Measurements from ENCODE around the gene C20orf202.
"Not testable (repeated sequence)": the region's sequence is repeated elsewhere in the genome, so short reads cannot be mapped to it uniquely, and the experiment has no call there.

C20orf202 gene

GRCh38 chr20:1215386-1216170 lies 12.3 kb downstream of the C20orf202 start:
- DNase-seq (ENCODE audit: extremely low read depth, insufficient read length), result no peak
- Histone ChIP-seq H3K27me3 (replicated peaks; ENCODE audit: control insufficient read depth, insufficient read depth, low read length) (no peaks in the 10 kb centered on the region), H3K4me3 (replicated peaks; ENCODE audit: low read depth, low read length) (no peak overlapping the region), H3K36me3 (ENCODE audit: control insufficient read depth, insufficient read depth, low read length) (no peaks in the 10 kb centered on the region)
- no peak for TF ChIP-seq CTCF (IDR thresholded peaks at IDR 0.05; ENCODE audit: insufficient read depth, low read length, poor library complexity, severe bottlenecking)

- not testable (repeated sequence) for H3K27me3 ChIP-seq (replicated peaks; ENCODE audit: control insufficient read depth, insufficient read depth, low read length); H3K4me3 ChIP-seq (replicated peaks; ENCODE audit: low read depth, low read length); H3K36me3 ChIP-seq (ENCODE audit: control insufficient read depth, insufficient read depth, low read length); DNase-seq (ENCODE audit: extremely low read depth, insufficient read length)
These were observed 13.5 kb downstream of the C20orf202 start for GRCh38 chr20:1216527-1217427.

- not testable (repeated sequence) for H3K36me3 ChIP-seq (ENCODE audit: control insufficient read depth, insufficient read depth, low read length); H3K4me3 ChIP-seq (replicated peaks; ENCODE audit: low read depth, low read length); H3K27me3 ChIP-seq (replicated peaks; ENCODE audit: control insufficient read depth, insufficient read depth, low read length); DNase-seq (ENCODE audit: extremely low read depth, insufficient read length)
These were observed 19.5 kb downstream of the C20orf202 start for GRCh38 chr20:1222750-1223149.

- H3K4me3 ChIP-seq (replicated peaks; ENCODE audit: low read depth, low read length), result no peak overlapping the region
- H3K27me3 ChIP-seq (replicated peaks; ENCODE audit: control insufficient read depth, insufficient read depth, low read length), result no peaks in the 10 kb centered on the region; the same call in 1 of the 2 replicates
- H3K36me3 ChIP-seq (ENCODE audit: control insufficient read depth, insufficient read depth, low read length), result no peaks in the 10 kb centered on the region
- TF ChIP-seq CTCF (IDR thresholded peaks at IDR 0.05; ENCODE audit: insufficient read depth, low read length, poor library complexity, severe bottlenecking), result no peak
- no peak for DNase-seq (ENCODE audit: extremely low read depth, insufficient read length)
These were observed 21.1 kb downstream of the C20orf202 start for GRCh38 chr20:1224205-1224890.

GRCh38 chr20:1225263-1225782 lies 22.1 kb downstream of the C20orf202 start:
- Histone ChIP-seq H3K27me3 (replicated peaks; ENCODE audit: control insufficient read depth, insufficient read depth, low read length) (no peaks in the 10 kb centered on the region; the same call in 1 of the 2 replicates), H3K4me3 (replicated peaks; ENCODE audit: low read depth, low read length) (no peak overlapping the region), H3K36me3 (ENCODE audit: control insufficient read depth, insufficient read depth, low read length) (no peaks in the 10 kb centered on the region)
- DNase-seq (ENCODE audit: extremely low read depth, insufficient read length), result peak; percentile 22
- no peak for TF ChIP-seq CTCF (IDR thresholded peaks at IDR 0.05; ENCODE audit: insufficient read depth, low read length, poor library complexity, severe bottlenecking)

GRCh38 chr20:1225783-1226654 lies 22.8 kb downstream of the C20orf202 start, which contains the start of gene RAD21L1:
TSS of gene RAD21L1 (plus strand) at chr20:1226044. CDS start at chr20:1228454, 2,410 bp downstream.
- H3K27me3 ChIP-seq (replicated peaks; ENCODE audit: control insufficient read depth, insufficient read depth, low read length), result no peaks in the 10 kb centered on the region; the same call in 1 of the 2 replicates
- peak within 1 kb of the TSS; percentile 58 for H3K4me3 ChIP-seq (replicated peaks; ENCODE audit: low read depth, low read length)
- no peak for TF ChIP-seq CTCF (IDR thresholded peaks at IDR 0.05; ENCODE audit: insufficient read depth, low read length, poor library complexity, severe bottlenecking)
- H3K36me3 ChIP-seq (ENCODE audit: control insufficient read depth, insufficient read depth, low read length), result no peaks in the 10 kb centered on the region
- peak; percentile 50 for DNase-seq (ENCODE audit: extremely low read depth, insufficient read length)
